SK-N-SH (cell line): ENCODE measurements around the gene TSSK1B. TPM values are rescaled to one million over a fixed set of nuclear protein-coding genes. Genes with fewer than 3 reads are reported as not detected.

Source experiments
- CTCF ChIA-PET: fragments of 300-600, 350-600 bp; formaldehyde crosslinking; extraction: SDS; loops from one replicate; lab custom pipeline; 2021; lab: Yijun Ruan, JAX
- POLR2A ChIA-PET: fragments of 350-600 bp; sonication (Branson Sonifier 250); formaldehyde crosslinking; extraction: SDS; loops from one replicate; lab custom pipeline; 2020; ENCODE audit warnings: antibody characterized with exemption, inconsistent platforms; lab: Yijun Ruan, JAX
- DNase-seq: peaks from one replicate; pipeline ENCODE4 v3.0.0; 2012
- H2AFZ ChIP-seq: fragments of 200-600 bp; sonication (generic); 2 replicates; pipeline ENCODE4 v1.8.1; 2016; ENCODE audit warnings: antibody characterized with exemption, mild to moderate bottlenecking, low read depth
- H3F3A ChIP-seq: fragments of 200-600 bp; sonication (generic); replicated peaks from 2 replicates; pipeline ENCODE3; 2016; ENCODE audit warnings: antibody characterized with exemption, mild to moderate bottlenecking; ENCODE audit not compliant: insufficient read depth
- H3K27ac ChIP-seq, 2 experiments: fragments of 200-500 bp in 1 of 2; fragments of 200-600 bp in 1 of 2; sonication (Bioruptor generic) in 1 of 2; sonication (generic), shearing (Covaris generic) in 1 of 2; 2 replicates each; pipeline versions ENCODE4 v1.5.1 to v1.6.1; 2014 to 2016; ENCODE audit warnings: low read depth in 2 of 2, inconsistent platforms in 1 of 2, low read length in 1 of 2, mild to moderate bottlenecking in 1 of 2, mixed read lengths in 1 of 2
- H3K27me3 ChIP-seq: fragments of 200-600 bp; sonication (generic), shearing (Covaris generic); 2 replicates; pipeline ENCODE4 v1.6.1; 2016; ENCODE audit warnings: mixed run types; ENCODE audit not compliant: insufficient read depth
- H3K36me3 ChIP-seq, 2 experiments: fragments of 200-500 bp in 1 of 2; fragments of 200-600 bp in 1 of 2; sonication (Bioruptor generic) in 1 of 2; sonication (generic) in 1 of 2; replicated peaks in 1 of 2; 2 replicates each; pipeline versions ENCODE3 to v1.5.1; 2014 to 2016; ENCODE audit warnings: low read length in 1 of 2, mild to moderate bottlenecking in 1 of 2; ENCODE audit not compliant: insufficient read depth in 2 of 2, control insufficient read depth in 1 of 2
- H3K4me1 ChIP-seq, 2 experiments: fragments of 200-500 bp in 1 of 2; fragments of 200-600 bp in 1 of 2; sonication (Bioruptor generic) in 1 of 2; sonication (generic), shearing (Covaris generic) in 1 of 2; 2 replicates each; pipeline versions ENCODE4 v1.5.1 to v1.6.1; 2014 to 2016; ENCODE audit warnings: low read depth in 1 of 2, low read length in 1 of 2, mixed run types in 1 of 2; ENCODE audit not compliant: insufficient read depth in 2 of 2, control insufficient read depth in 1 of 2
- H3K4me2 ChIP-seq: fragments of 200-600 bp; sonication (generic), shearing (Covaris generic); 2 replicates; pipeline ENCODE4 v1.6.1; 2017; ENCODE audit warnings: mixed run types
- H3K4me3 ChIP-seq, 2 experiments: fragments of 200-500 bp in 1 of 2; fragments of 200-600 bp in 1 of 2; sonication (Bioruptor generic) in 1 of 2; sonication (generic), shearing (Covaris generic) in 1 of 2; 2 replicates each; pipeline versions ENCODE4 v1.5.1 to v1.8.1; 2014 to 2016; ENCODE audit warnings: low read depth in 2 of 2, inconsistent platforms in 1 of 2, low read length in 1 of 2, mild to moderate bottlenecking in 1 of 2, mixed read lengths in 1 of 2, moderate library complexity in 1 of 2
- H3K79me2 ChIP-seq: fragments of 200-600 bp; sonication (generic); 2 replicates; pipeline ENCODE4 v1.8.1; 2017; ENCODE audit warnings: mild to moderate bottlenecking; ENCODE audit not compliant: insufficient read depth
- H3K9ac ChIP-seq: fragments of 200-600 bp; sonication (generic); 2 replicates; pipeline ENCODE4 v1.6.1; 2017; ENCODE audit warnings: mixed run types
- H3K9me2 ChIP-seq: fragments of 200-600 bp; sonication (generic); 2 replicates; pipeline ENCODE4 v1.6.1; 2017; ENCODE audit warnings: mixed run types
- H3K9me3 ChIP-seq: fragments of 200-600 bp; sonication (generic); 2 replicates; pipeline ENCODE4 v1.6.1; 2017; ENCODE audit warnings: mixed run types, mild to moderate bottlenecking, moderate library complexity
- H4K20me1 ChIP-seq: fragments of 200-600 bp; sonication (generic); 2 replicates; pipeline ENCODE4 v1.6.1; 2017; ENCODE audit warnings: mild to moderate bottlenecking, mixed run types; ENCODE audit not compliant: insufficient read depth
- ELF1 ChIP-seq: IDR thresholded peaks from 2 replicates; pipeline ENCODE4 v1.4.0; 2012
- EP300 ChIP-seq, 2 experiments: IDR thresholded peaks; 2 replicates each; pipeline versions ENCODE4 v1.4.0 to v1.6.1; 2012; ENCODE audit warnings: borderline replicate concordance in 1 of 2, low read depth in 1 of 2, low read length in 1 of 2
- EZH2phosphoT487 ChIP-seq: fragments of 200-600 bp; sonication (generic); IDR thresholded peaks from 2 replicates; pipeline ENCODE4 v1.6.1; 2017; ENCODE audit warnings: low read depth, mixed run types, mild to moderate bottlenecking, antibody characterized with exemption, moderate library complexity, borderline replicate concordance
- FOSL2 ChIP-seq: IDR thresholded peaks from 2 replicates; pipeline ENCODE4 v1.4.0; 2012; ENCODE audit warnings: low read depth, mild to moderate bottlenecking, moderate library complexity, borderline replicate concordance
- GABPA ChIP-seq: IDR thresholded peaks from 2 replicates; pipeline ENCODE4 v1.4.0; 2012; ENCODE audit warnings: low read depth, mild to moderate bottlenecking
- MXI1 ChIP-seq: IDR thresholded peaks from 2 replicates; pipeline ENCODE4 v1.6.1; 2012; ENCODE audit warnings: mild to moderate bottlenecking, low read depth, low read length, improper control_type of control experiment
- NFIC ChIP-seq: IDR thresholded peaks from 2 replicates; pipeline ENCODE4 v1.4.0; 2012; ENCODE audit warnings: borderline replicate concordance
- NRF1 ChIP-seq: IDR thresholded peaks from 2 replicates; pipeline ENCODE4 v1.6.1; 2012; ENCODE audit warnings: low read depth, mild to moderate bottlenecking, low read length
- POLR2AphosphoS5 ChIP-seq: IDR thresholded peaks from 2 replicates; pipeline ENCODE4 v1.6.1; 2012; ENCODE audit warnings: low read depth, low read length
- RAD21 ChIP-seq: IDR thresholded peaks from 2 replicates; pipeline ENCODE4 v1.6.1; 2012; ENCODE audit warnings: mild to moderate bottlenecking, low read length
- RFX5 ChIP-seq: IDR thresholded peaks from 2 replicates; pipeline ENCODE4 v1.6.1; 2012; ENCODE audit warnings: mild to moderate bottlenecking, improper control_type of control experiment, low read length
- SIN3A ChIP-seq: IDR thresholded peaks from 2 replicates; pipeline ENCODE4 v1.6.1; 2012; ENCODE audit warnings: low read depth, mild to moderate bottlenecking, low read length, moderate library complexity, borderline replicate concordance
- TEAD4 ChIP-seq: IDR thresholded peaks from 2 replicates; pipeline ENCODE4 v1.4.0; 2012; ENCODE audit warnings: mild to moderate bottlenecking, borderline replicate concordance; ENCODE audit not compliant: insufficient read depth
- USF2 ChIP-seq: fragments of 150-350 bp; IDR thresholded peaks from 2 replicates; pipeline ENCODE4 v1.6.1; 2017; ENCODE audit warnings: antibody characterized with exemption, low read length, low read depth, borderline replicate concordance
- whole genome bisulfite sequencing: methylation state at CpG from one replicate; pipeline ENCODE4 v1.1.6; 2017; ENCODE audit warnings: low lambda C conversion rate; 5-methylcytosine and 5-hydroxymethylcytosine counted together
- polyA plus RNA-seq, 3 experiments: library from polyadenylated mRNA; depleted of rRNA; stranded (reverse); fragments of >200 nt; gene quantifications; 2 replicates each; pipeline ENCODE4 v1.2.3, GENCODE V29; 2012
- TF ChIP-seq, protein P1 (sequence below): fragments of 150-350 bp; IDR thresholded peaks from 2 replicates; pipeline ENCODE4 v1.6.1; 2016; ENCODE audit warnings: mild to moderate bottlenecking, low read depth, low read length
- TF ChIP-seq, protein P2 (sequence below): IDR thresholded peaks from 2 replicates; pipeline ENCODE4 v1.4.0; 2012; ENCODE audit warnings: low read depth, borderline replicate concordance
- TF ChIP-seq, protein P3 (sequence below): IDR thresholded peaks from 2 replicates; pipeline ENCODE4; 2012
- TF ChIP-seq, protein P4 (sequence below): IDR thresholded peaks from 2 replicates; pipeline ENCODE4 v1.4.0; 2012; ENCODE audit warnings: low read depth, borderline replicate concordance

Gene TSSK1B
- polyA plus RNA-seq, 1 of the 3 experiments (the other 2 are of a cell fraction): 0.05 TPM

- Histone ChIP-seq H3K9me3 (no peaks in the 10 kb centered on the region), H4K20me1 (no peaks in the 10 kb centered on the region), H3F3A (no peaks in the 10 kb centered on the region), H3K36me3 (no peaks in the 10 kb centered on the region), H3K27me3 (no peaks in the 10 kb centered on the region; the same call in 1 of the 2 replicates)
- CTCF ChIA-PET: interaction anchor here (1.0 to 2.9 kb wide), 4 partner anchors 10 to 223 kb away, joined by 3 to 28 read pairs (median 4); no protein-coding TSS in a partner anchor
- TF ChIP-seq RAD21 (no peak), TEAD4 (no peak), FOSL2 (no peak), USF2 (no peak), POLR2AphosphoS5 (no peak), EZH2phosphoT487 (no peak), MXI1 (no peak), NRF1 (no peak), GABPA (no peak), EP300 (IDR thresholded peaks at IDR 0.05; ENCODE audit: borderline replicate concordance in 1 of 2, low read depth in 1 of 2, low read length in 1 of 2) (no peak), ELF1 (no peak), SIN3A (no peak), NFIC (no peak), RFX5 (no peak)
- TF ChIP-seq, protein P1, sequence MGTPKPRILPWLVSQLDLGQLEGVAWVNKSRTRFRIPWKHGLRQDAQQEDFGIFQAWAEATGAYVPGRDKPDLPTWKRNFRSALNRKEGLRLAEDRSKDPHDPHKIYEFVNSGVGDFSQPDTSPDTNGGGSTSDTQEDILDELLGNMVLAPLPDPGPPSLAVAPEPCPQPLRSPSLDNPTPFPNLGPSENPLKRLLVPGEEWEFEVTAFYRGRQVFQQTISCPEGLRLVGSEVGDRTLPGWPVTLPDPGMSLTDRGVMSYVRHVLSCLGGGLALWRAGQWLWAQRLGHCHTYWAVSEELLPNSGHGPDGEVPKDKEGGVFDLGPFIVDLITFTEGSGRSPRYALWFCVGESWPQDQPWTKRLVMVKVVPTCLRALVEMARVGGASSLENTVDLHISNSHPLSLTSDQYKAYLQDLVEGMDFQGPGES: no peak
- TF ChIP-seq, protein P2, sequence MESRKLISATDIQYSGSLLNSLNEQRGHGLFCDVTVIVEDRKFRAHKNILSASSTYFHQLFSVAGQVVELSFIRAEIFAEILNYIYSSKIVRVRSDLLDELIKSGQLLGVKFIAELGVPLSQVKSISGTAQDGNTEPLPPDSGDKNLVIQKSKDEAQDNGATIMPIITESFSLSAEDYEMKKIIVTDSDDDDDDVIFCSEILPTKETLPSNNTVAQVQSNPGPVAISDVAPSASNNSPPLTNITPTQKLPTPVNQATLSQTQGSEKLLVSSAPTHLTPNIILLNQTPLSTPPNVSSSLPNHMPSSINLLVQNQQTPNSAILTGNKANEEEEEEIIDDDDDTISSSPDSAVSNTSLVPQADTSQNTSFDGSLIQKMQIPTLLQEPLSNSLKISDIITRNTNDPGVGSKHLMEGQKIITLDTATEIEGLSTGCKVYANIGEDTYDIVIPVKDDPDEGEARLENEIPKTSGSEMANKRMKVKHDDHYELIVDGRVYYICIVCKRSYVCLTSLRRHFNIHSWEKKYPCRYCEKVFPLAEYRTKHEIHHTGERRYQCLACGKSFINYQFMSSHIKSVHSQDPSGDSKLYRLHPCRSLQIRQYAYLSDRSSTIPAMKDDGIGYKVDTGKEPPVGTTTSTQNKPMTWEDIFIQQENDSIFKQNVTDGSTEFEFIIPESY: no peak
- TF ChIP-seq, protein P3, sequence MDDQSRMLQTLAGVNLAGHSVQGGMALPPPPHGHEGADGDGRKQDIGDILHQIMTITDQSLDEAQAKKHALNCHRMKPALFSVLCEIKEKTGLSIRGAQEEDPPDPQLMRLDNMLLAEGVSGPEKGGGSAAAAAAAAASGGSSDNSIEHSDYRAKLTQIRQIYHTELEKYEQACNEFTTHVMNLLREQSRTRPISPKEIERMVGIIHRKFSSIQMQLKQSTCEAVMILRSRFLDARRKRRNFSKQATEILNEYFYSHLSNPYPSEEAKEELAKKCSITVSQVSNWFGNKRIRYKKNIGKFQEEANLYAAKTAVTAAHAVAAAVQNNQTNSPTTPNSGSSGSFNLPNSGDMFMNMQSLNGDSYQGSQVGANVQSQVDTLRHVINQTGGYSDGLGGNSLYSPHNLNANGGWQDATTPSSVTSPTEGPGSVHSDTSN: no peak
- TF ChIP-seq, protein P4, sequence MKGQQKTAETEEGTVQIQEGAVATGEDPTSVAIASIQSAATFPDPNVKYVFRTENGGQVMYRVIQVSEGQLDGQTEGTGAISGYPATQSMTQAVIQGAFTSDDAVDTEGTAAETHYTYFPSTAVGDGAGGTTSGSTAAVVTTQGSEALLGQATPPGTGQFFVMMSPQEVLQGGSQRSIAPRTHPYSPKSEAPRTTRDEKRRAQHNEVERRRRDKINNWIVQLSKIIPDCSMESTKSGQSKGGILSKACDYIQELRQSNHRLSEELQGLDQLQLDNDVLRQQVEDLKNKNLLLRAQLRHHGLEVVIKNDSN: no peak
- TF ChIP-seq, all 33 proteins: peak for 0
- DNase-seq: no peak
- Histone ChIP-seq H3K4me2 (no peak overlapping the region), H3K4me1 (no peaks in the 10 kb centered on the region), H3K4me3 (no peak overlapping the region), H3K79me2 (no peaks in the 10 kb centered on the region), H2AFZ (no peak overlapping the region), H3K27ac (no peak overlapping the region), H3K9me2 (no peaks in the 10 kb centered on the region), H3K9ac (no peak overlapping the region)
- POLR2A ChIA-PET: no interaction called here
- WGBS: 73% methylated on average over 4 of the region's 4 CpGs
These were observed 45.7 kb downstream of the TSSK1B start for GRCh38 chr5:113389116-113389515.
